ENCODE results near the gene NCKAP1.

DNA sequence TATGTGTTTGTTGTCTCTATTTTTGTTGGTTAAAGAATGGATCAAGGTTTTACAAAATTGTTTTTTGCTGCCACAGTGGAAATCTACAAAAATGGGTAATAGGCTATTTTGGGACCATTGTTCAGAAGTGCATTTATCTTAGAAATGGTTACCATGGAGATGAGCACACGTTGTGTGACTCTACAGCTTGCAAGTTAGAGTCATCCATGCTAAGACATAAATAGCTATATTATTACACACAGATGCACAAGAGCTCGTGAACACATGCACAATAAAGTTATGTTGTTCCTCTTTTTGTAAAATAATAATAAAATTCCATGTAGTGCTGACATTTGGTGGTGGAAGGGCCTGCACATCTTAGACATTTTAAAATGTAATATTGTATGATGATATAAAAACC, 24.8 kb upstream of the NCKAP1 start:
- TF ChIP-seq, protein P1, sequence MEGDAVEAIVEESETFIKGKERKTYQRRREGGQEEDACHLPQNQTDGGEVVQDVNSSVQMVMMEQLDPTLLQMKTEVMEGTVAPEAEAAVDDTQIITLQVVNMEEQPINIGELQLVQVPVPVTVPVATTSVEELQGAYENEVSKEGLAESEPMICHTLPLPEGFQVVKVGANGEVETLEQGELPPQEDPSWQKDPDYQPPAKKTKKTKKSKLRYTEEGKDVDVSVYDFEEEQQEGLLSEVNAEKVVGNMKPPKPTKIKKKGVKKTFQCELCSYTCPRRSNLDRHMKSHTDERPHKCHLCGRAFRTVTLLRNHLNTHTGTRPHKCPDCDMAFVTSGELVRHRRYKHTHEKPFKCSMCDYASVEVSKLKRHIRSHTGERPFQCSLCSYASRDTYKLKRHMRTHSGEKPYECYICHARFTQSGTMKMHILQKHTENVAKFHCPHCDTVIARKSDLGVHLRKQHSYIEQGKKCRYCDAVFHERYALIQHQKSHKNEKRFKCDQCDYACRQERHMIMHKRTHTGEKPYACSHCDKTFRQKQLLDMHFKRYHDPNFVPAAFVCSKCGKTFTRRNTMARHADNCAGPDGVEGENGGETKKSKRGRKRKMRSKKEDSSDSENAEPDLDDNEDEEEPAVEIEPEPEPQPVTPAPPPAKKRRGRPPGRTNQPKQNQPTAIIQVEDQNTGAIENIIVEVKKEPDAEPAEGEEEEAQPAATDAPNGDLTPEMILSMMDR (IDR thresholded peaks at IDR 0.05; ENCODE audit: low read depth, low read length), result no peak
- TF ChIP-seq POLR2A (IDR thresholded peaks at IDR 0.05; ENCODE audit: extremely low read depth, insufficient read length), result no peak
